PC-3 (cell line): ENCODE data around the gene DLG5. TPM values are rescaled to one million over a fixed set of nuclear protein-coding genes. Genes with fewer than 3 reads are reported as not detected.

Experiments
- ATAC-seq: fragments of 200-7000 bp; cut with Tn5 transposase; 2 replicates; pipeline ENCODE4 v1.9.1; 2020; ENCODE audit warnings: mild to moderate bottlenecking, moderate library complexity
- BruUV-seq: library from RNA; stranded (reverse); fragments of 400-500 nt; replicated peaks from 2 replicates; lab custom pipeline; 2021; lab: Mats Ljungman, UMichigan
- CTCF ChIA-PET: fragments of 300-600 bp; sonication (Branson Sonifier 250); formaldehyde crosslinking; loops from one replicate; lab custom pipeline; 2022; ENCODE audit warnings: antibody characterized with exemption; lab: Charles Lee
- POLR2A ChIA-PET: fragments of 300-600 bp; sonication (Branson Sonifier 250); formaldehyde crosslinking; loops from one replicate; lab custom pipeline; 2022; ENCODE audit warnings: antibody characterized with exemption; ENCODE audit not compliant: unreplicated experiment; lab: Charles Lee
- DNase-seq: peaks from one replicate; pipeline ENCODE4 v3.0.0-alpha.2; 2015
- H2AFZ ChIP-seq: fragments of 300-600 bp; sonication (generic); 2 replicates; pipeline ENCODE4 v1.6.0; 2016; ENCODE audit warnings: antibody characterized with exemption, low read length
- H3F3A ChIP-seq: fragments of 300-600 bp; sonication (generic); one replicate; pipeline ENCODE4 v1.6.0; 2017; ENCODE audit warnings: antibody characterized with exemption, low read length, control low read depth, mild to moderate bottlenecking; ENCODE audit not compliant: unreplicated experiment
- H3K27ac ChIP-seq: fragments of 300-600 bp; sonication (generic); 2 replicates; pipeline ENCODE4 v1.5.1; 2016; ENCODE audit warnings: mild to moderate bottlenecking, low read length
- H3K27me3 ChIP-seq: fragments of 300-600 bp; sonication (generic); 2 replicates; pipeline ENCODE4 v1.6.1; 2016; ENCODE audit warnings: low read length, mixed read lengths
- H3K36me3 ChIP-seq: fragments of 300-600 bp; sonication (generic); 2 replicates; pipeline ENCODE4 v1.6.1; 2016; ENCODE audit warnings: low read depth, mixed run types, low read length, mixed read lengths
- H3K4me1 ChIP-seq: fragments of 300-600 bp; sonication (generic); 2 replicates; pipeline ENCODE4 v1.5.1; 2016; ENCODE audit warnings: low read length; ENCODE audit not compliant: insufficient read depth
- H3K4me2 ChIP-seq: fragments of 300-600 bp; sonication (generic); 2 replicates; pipeline ENCODE4 v1.6.0; 2016; ENCODE audit warnings: low read length
- H3K4me3 ChIP-seq: fragments of 300-600 bp; sonication (generic); 2 replicates; pipeline ENCODE4 v1.5.1; 2016; ENCODE audit warnings: mild to moderate bottlenecking, low read length, mixed read lengths
- H3K79me2 ChIP-seq: fragments of 300-600 bp; sonication (generic); 2 replicates; pipeline ENCODE4 v1.6.1; 2017; ENCODE audit warnings: low read length, mixed read lengths
- H3K9ac ChIP-seq: fragments of 300-600 bp; sonication (generic); 2 replicates; pipeline ENCODE4 v1.6.0; 2016; ENCODE audit warnings: mild to moderate bottlenecking, low read length
- H3K9me2 ChIP-seq: fragments of 300-600 bp; sonication (generic); replicated peaks from 2 replicates; pipeline ENCODE4 v1.6.1; 2016; ENCODE audit warnings: mixed run types, low read length, mixed read lengths
- H3K9me3 ChIP-seq: fragments of 300-600 bp; sonication (generic); 2 replicates; pipeline ENCODE4 v1.6.1; 2016; ENCODE audit warnings: low read length, mixed read lengths
- H4K20me1 ChIP-seq: fragments of 300-600 bp; sonication (generic); 2 replicates; pipeline ENCODE4 v1.6.1; 2016; ENCODE audit warnings: low read length, mixed read lengths
- CTCF ChIP-seq: fragments of 300-600 bp; sonication (generic); conservative IDR thresholded peaks from 2 replicates; pipeline ENCODE4 v1.5.1; 2017; ENCODE audit warnings: antibody characterized with exemption, low read depth, mild to moderate bottlenecking, low read length
- EZH2 ChIP-seq: fragments of 300-600 bp; sonication (generic); IDR thresholded peaks from one replicate; pipeline ENCODE4 v1.6.1; 2017; ENCODE audit warnings: antibody characterized with exemption, mild to moderate bottlenecking, low read length; ENCODE audit not compliant: unreplicated experiment
- EZH2phosphoT487 ChIP-seq: fragments of 300-600 bp; sonication (generic); IDR thresholded peaks from 2 replicates; pipeline ENCODE4 v1.6.1; 2018; ENCODE audit warnings: mild to moderate bottlenecking, antibody characterized with exemption, low read length, borderline replicate concordance
- intact Hi-C: fragments of 100-400 bp; cut with micrococcal nuclease; formaldehyde crosslinking; loops from 2 replicates; pipeline ENCODE4 v1.9.0; 2023
- total RNA-seq: library from RNA; depleted of rRNA; stranded (reverse); fragments of >200 nt; gene quantifications from 2 replicates; pipeline ENCODE4 v1.2.3, GENCODE V29; 2014

Gene DLG5
- total RNA-seq, 1 experiment from 2014 or later = 118 TPM

GRCh38 chr10:77941790-77942189 is 15.2 kb upstream of the DLG5 start:
- Histone ChIP-seq H3K4me3 (no peak overlapping the region), H3K27ac (no peak overlapping the region), H3K79me2 (no peaks in the 10 kb centered on the region), H4K20me1 (no peaks in the 10 kb centered on the region), H3K9me3 (no peaks in the 10 kb centered on the region), H3K9me2 (no peaks in the 10 kb centered on the region), H3K36me3 (no peaks in the 10 kb centered on the region), H3K4me2 (no peak overlapping the region), H3K4me1 (peaks cover 29% of the 10 kb centered on the region), H3K9ac (no peak overlapping the region), H2AFZ (no peak overlapping the region), H3F3A (peaks cover 13% of the 10 kb centered on the region), H3K27me3 (no peaks in the 10 kb centered on the region)
- no TSS peak for BruUV-seq
- ATAC-seq (no peak), DNase-seq (no peak)
- ChIA-PET POLR2A (interaction anchor here (0.6 kb wide), 1 partner anchor 49 kb away, joined by 7 read pairs; no protein-coding TSS in a partner anchor), CTCF (no interaction called here)
- intact Hi-C loops = no loop called here
- TF ChIP-seq EZH2 (no peak), EZH2phosphoT487 (no peak), CTCF (no peak)

DNA sequence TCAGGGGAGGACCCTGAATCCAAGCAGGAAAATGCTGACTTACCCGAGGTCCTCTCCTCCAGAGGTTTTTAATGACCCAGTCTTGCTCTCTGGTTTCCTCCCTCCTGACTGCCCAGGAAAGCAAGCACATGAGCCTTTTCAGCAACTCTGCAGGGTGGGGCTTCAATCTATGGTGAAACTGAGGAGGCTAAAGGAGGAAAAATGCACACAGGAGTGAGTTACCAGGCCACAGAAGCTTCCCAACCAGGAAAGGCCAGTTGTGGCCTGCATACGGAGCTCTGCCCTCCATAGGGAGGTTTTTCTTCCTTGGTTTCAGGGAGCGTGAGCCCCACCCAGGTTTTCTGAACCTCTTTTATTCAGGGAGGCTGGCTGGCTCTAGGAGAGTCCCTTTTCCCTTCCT is 14.1 kb upstream of the DLG5 start:
- ATAC-seq = no peak
- Histone ChIP-seq H3K4me3 (no peak overlapping the region), H3K9ac (no peak overlapping the region), H3K27me3 (no peaks in the 10 kb centered on the region), H3K4me1 (peaks cover 29% of the 10 kb centered on the region), H3K36me3 (no peaks in the 10 kb centered on the region), H3K27ac (no peak overlapping the region), H3K79me2 (no peaks in the 10 kb centered on the region), H3K9me3 (no peaks in the 10 kb centered on the region), H3K4me2 (no peak overlapping the region), H4K20me1 (no peaks in the 10 kb centered on the region), H3K9me2 (no peaks in the 10 kb centered on the region), H2AFZ (no peak overlapping the region), H3F3A (peaks cover 8% of the 10 kb centered on the region)
- BruUV-seq = no TSS peak
- DNase-seq = no peak
- TF ChIP-seq EZH2phosphoT487 = no peak
- no peak for TF ChIP-seq CTCF
- TF ChIP-seq EZH2 = no peak
- POLR2A ChIA-PET = no interaction called here
- CTCF ChIA-PET = no interaction called here
- intact Hi-C loops = no loop called here

GRCh38 chr10:77940225-77940624 is 13.7 kb upstream of the DLG5 start:
- ChIA-PET CTCF (no interaction called here), POLR2A (no interaction called here)
- Histone ChIP-seq H2AFZ (no peak overlapping the region), H3K27ac (no peak overlapping the region), H4K20me1 (no peaks in the 10 kb centered on the region), H3K4me3 (no peak overlapping the region), H3K4me2 (no peak overlapping the region), H3K79me2 (no peaks in the 10 kb centered on the region), H3K36me3 (no peaks in the 10 kb centered on the region), H3K9ac (no peak overlapping the region), H3K4me1 (peaks cover 26% of the 10 kb centered on the region), H3K27me3 (no peaks in the 10 kb centered on the region), H3F3A (peaks cover 8% of the 10 kb centered on the region), H3K9me2 (no peaks in the 10 kb centered on the region), H3K9me3 (no peaks in the 10 kb centered on the region)
- DNase-seq (no peak), ATAC-seq (no peak)
- BruUV-seq = no TSS peak
- intact Hi-C loops = no loop called here
- TF ChIP-seq EZH2 (no peak), EZH2phosphoT487 (no peak), CTCF (no peak)
